WTC11 (cell line): ENCODE measurements around the gene VMAC. TPM values are rescaled to one million over a fixed set of nuclear protein-coding genes. Genes with fewer than 3 reads are reported as not detected.

ENCODE experiments used
- ATAC-seq: fragments of 200-7000 bp; cut with Tn5 transposase; 2 replicates; pipeline ENCODE4 v1.10.0; 2021; ENCODE audit warnings: mild to moderate bottlenecking, moderate library complexity
- CTCF ChIA-PET: fragments of 300-600 bp; sonication (Branson Sonifier 250); formaldehyde crosslinking; loops from one replicate; lab custom pipeline; 2021; ENCODE audit warnings: antibody characterized with exemption; lab: Charles Lee
- POLR2A ChIA-PET: fragments of 350-600 bp; sonication (Branson Sonifier 250); formaldehyde crosslinking; loops from one replicate; lab custom pipeline; 2021; ENCODE audit warnings: antibody characterized with exemption; lab: Charles Lee
- DNase-seq: peaks from one replicate; pipeline ENCODE4 v3.0.0; 2021; ENCODE audit warnings: low spot score
- H3K27ac Mint-ChIP-seq: 2 replicates; pipeline ENCODE4 v1.8.0; 2021; ENCODE audit warnings: mixed read lengths
- H3K27me3 Mint-ChIP-seq: 2 replicates; pipeline ENCODE4 v1.8.0; 2021; ENCODE audit warnings: low read depth, mild to moderate bottlenecking, moderate library complexity, mixed read lengths
- H3K36me3 Mint-ChIP-seq: 2 replicates; pipeline ENCODE4 v1.8.0; 2021; ENCODE audit warnings: mixed read lengths
- H3K4me1 Mint-ChIP-seq: 2 replicates; pipeline ENCODE4 v1.8.0; 2022; ENCODE audit warnings: mixed read lengths
- H3K4me3 Mint-ChIP-seq: 2 replicates; pipeline ENCODE4 v1.8.0; 2021; ENCODE audit warnings: mild to moderate bottlenecking, moderate library complexity, mixed read lengths
- H3K9me3 Mint-ChIP-seq: 2 replicates; pipeline ENCODE4 v1.8.0; 2021; ENCODE audit warnings: mixed read lengths
- EMX1 ChIP-seq: fragments of 250-450 bp; sonication (Bioruptor Pico); IDR thresholded peaks from 2 replicates; pipeline ENCODE4 v1.8.0; 2021; ENCODE audit warnings: mild to moderate bottlenecking
- GABPB1 ChIP-seq: sonication (generic); formaldehyde crosslinking; IDR thresholded peaks from 2 replicates; pipeline ENCODE4 v1.8.1; 2023; ENCODE audit warnings: mild to moderate bottlenecking, missing genetic modification reagents
- GTF2I ChIP-seq: fragments of 250-450 bp; sonication (Bioruptor Pico); conservative IDR thresholded peaks from 2 replicates; pipeline ENCODE4 v1.4.0; 2021; ENCODE audit warnings: mild to moderate bottlenecking
- KAT7 ChIP-seq: sonication (generic); formaldehyde crosslinking; IDR thresholded peaks from 2 replicates; pipeline ENCODE4 v1.8.1; 2023; ENCODE audit warnings: missing genetic modification reagents, mild to moderate bottlenecking, borderline replicate concordance
- NFYB ChIP-seq: sonication (generic); formaldehyde crosslinking; conservative IDR thresholded peaks from 2 replicates; pipeline ENCODE4 v1.8.0; 2022; ENCODE audit warnings: low read depth, missing genetic modification reagents
- NR1H2 ChIP-seq: sonication (generic); formaldehyde crosslinking; IDR thresholded peaks from 2 replicates; pipeline ENCODE4 v1.9.0; 2021; ENCODE audit warnings: mild to moderate bottlenecking, moderate library complexity, missing genetic modification reagents
- SMAD4 ChIP-seq: sonication (generic); formaldehyde crosslinking; IDR thresholded peaks from 2 replicates; pipeline ENCODE4 v1.8.0; 2022; ENCODE audit warnings: mild to moderate bottlenecking, missing genetic modification reagents
- TP53 ChIP-seq: sonication (generic); formaldehyde crosslinking; IDR thresholded peaks from 2 replicates; pipeline ENCODE4 v1.8.1; 2023; ENCODE audit warnings: mild to moderate bottlenecking, missing genetic modification reagents
- ZNF121 ChIP-seq: sonication (generic); formaldehyde crosslinking; IDR thresholded peaks from 2 replicates; pipeline ENCODE4 v1.8.0; 2023; ENCODE audit warnings: missing genetic modification reagents
- total RNA-seq: library from RNA; stranded (reverse); gene quantifications from 3 replicates; pipeline ENCODE4 v1.2.3, GENCODE V29; 2021
- TF ChIP-seq, protein P1 (sequence below): sonication (generic); formaldehyde crosslinking; conservative IDR thresholded peaks from 2 replicates; pipeline ENCODE4 v1.8.1; 2022; ENCODE audit warnings: mild to moderate bottlenecking, missing genetic modification reagents
- TF ChIP-seq, protein P2 (sequence below): sonication (generic); formaldehyde crosslinking; IDR thresholded peaks from 2 replicates; pipeline ENCODE4 v1.8.0; 2022; ENCODE audit warnings: mild to moderate bottlenecking, missing genetic modification reagents
- TF ChIP-seq, protein P3 (sequence below): sonication (generic); formaldehyde crosslinking; IDR thresholded peaks from 2 replicates; pipeline ENCODE4 v1.8.0; 2022; ENCODE audit warnings: mild to moderate bottlenecking, missing genetic modification reagents
- TF ChIP-seq, protein P4 (sequence below): fragments of 250-450 bp; sonication (Bioruptor Pico); IDR thresholded peaks from 2 replicates; pipeline ENCODE4 v1.9.0; 2021; ENCODE audit warnings: mild to moderate bottlenecking
- TF ChIP-seq, protein P5 (sequence below): fragments of 250-450 bp; sonication (Bioruptor Pico); IDR thresholded peaks from 2 replicates; pipeline ENCODE4 v1.9.0; 2021; ENCODE audit warnings: moderate library complexity, mild to moderate bottlenecking, inconsistent platforms, borderline replicate concordance
- TF ChIP-seq, protein P6 (sequence below): sonication (generic); formaldehyde crosslinking; IDR thresholded peaks from 2 replicates; pipeline ENCODE4 v1.8.1; 2022; ENCODE audit warnings: mild to moderate bottlenecking, missing genetic modification reagents, moderate library complexity, borderline replicate concordance
- TF ChIP-seq, protein P7 (sequence below): sonication (generic); formaldehyde crosslinking; IDR thresholded peaks from 2 replicates; pipeline ENCODE4 v1.8.0; 2022; ENCODE audit warnings: mild to moderate bottlenecking, missing genetic modification reagents
- TF ChIP-seq, protein P8 (sequence below): sonication (generic); formaldehyde crosslinking; IDR thresholded peaks from 2 replicates; pipeline ENCODE4 v1.8.0; 2023; ENCODE audit warnings: missing genetic modification reagents, mild to moderate bottlenecking, borderline replicate concordance

VMAC gene
- total RNA-seq, 1 experiment from 2014 or later, result 2.5 TPM

DNA sequence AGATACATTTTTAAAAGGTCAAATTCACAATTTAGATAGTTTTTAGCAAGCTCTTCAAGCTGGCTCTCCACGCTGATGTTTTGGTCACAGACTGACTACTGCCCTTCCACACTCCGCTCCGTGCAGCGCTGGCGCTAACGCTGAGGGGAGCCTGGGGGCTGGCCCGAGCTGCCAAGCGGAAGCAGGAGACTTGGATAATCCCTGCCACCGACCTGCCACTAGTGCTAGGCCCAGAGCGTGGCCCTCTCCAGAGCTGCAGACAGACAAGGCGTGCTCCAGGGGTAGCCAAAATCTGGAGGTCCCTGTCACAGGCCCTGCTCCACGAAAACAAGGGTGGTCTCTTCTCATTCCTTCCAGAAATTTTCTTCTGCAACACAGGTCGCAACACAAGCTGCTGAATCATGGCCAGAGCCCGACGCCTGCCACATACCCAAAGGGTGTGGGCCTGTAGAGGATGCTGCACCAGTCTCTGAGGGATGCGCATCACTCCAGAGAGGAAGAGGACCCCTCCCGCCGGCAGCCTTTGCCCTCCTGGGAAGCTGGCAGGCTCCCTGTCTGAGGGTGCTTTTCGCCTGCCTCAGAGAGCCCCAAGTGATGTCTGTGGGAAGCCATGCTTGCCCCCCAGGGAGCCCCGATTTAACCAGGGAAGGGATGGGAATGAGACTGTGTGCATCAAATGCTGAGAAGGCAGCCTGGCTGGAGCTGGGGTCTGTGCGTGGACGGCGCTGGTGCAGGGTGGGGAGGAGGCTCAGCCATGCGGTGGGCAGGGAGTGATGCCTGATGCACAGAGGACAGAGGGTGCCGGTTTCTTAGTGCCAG, 31.0 kb downstream of the VMAC start:
- CTCF ChIA-PET, result interaction anchor here (0.9 to 2.6 kb wide), 5 partner anchors 11 to 132 kb away, joined by 3 to 12 read pairs (median 7); no protein-coding TSS in a partner anchor
- peaks cover 25% of the 10 kb centered on the region for H3K36me3 Mint-ChIP-seq
- no peak for ATAC-seq

DNA sequence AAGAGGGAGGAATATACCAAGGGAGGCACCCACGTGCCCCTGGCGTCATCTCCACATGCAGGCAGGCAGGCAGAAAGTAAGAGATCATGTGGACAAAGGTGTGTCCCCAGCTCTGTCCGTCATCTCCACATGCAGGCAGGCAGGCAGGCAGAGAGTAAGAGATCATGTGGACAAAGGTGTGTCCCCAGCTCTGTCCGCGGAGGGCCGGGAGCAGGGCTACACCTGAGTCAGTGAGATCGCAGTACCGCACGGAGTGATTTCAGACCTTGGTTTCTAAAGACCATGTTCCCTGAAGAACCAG, 31.6 kb downstream of the VMAC start:
- DNase-seq (no peak), ATAC-seq (no peak)
- Mint-ChIP-seq H3K9me3 (no peaks in the 10 kb centered on the region), H3K36me3 (peaks cover 25% of the 10 kb centered on the region), H3K4me1 (peaks cover 4% of the 10 kb centered on the region; the same call in 1 of the 2 replicates), H3K27ac (no peak overlapping the region), H3K27me3 (no peaks in the 10 kb centered on the region), H3K4me3 (no peak overlapping the region)
- POLR2A ChIA-PET, result no interaction called here
- CTCF ChIA-PET, result interaction anchor here (0.8 to 2.6 kb wide), 6 partner anchors 11 to 132 kb away, joined by 3 to 12 read pairs (median 6); no protein-coding TSS in a partner anchor
- no peak for TF ChIP-seq NR1H2 (CRISPR knock-in tag)
- TF ChIP-seq, protein P1, sequence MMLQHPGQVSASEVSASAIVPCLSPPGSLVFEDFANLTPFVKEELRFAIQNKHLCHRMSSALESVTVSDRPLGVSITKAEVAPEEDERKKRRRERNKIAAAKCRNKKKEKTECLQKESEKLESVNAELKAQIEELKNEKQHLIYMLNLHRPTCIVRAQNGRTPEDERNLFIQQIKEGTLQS (CRISPR knock-in tag), result no peak
- no peak for TF ChIP-seq KAT7 (CRISPR knock-in tag)
- TF ChIP-seq, protein P2, sequence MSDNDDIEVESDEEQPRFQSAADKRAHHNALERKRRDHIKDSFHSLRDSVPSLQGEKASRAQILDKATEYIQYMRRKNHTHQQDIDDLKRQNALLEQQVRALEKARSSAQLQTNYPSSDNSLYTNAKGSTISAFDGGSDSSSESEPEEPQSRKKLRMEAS (CRISPR knock-in tag), result no peak
- no peak for TF ChIP-seq GABPB1 (CRISPR knock-in tag)
- TF ChIP-seq, protein P3, sequence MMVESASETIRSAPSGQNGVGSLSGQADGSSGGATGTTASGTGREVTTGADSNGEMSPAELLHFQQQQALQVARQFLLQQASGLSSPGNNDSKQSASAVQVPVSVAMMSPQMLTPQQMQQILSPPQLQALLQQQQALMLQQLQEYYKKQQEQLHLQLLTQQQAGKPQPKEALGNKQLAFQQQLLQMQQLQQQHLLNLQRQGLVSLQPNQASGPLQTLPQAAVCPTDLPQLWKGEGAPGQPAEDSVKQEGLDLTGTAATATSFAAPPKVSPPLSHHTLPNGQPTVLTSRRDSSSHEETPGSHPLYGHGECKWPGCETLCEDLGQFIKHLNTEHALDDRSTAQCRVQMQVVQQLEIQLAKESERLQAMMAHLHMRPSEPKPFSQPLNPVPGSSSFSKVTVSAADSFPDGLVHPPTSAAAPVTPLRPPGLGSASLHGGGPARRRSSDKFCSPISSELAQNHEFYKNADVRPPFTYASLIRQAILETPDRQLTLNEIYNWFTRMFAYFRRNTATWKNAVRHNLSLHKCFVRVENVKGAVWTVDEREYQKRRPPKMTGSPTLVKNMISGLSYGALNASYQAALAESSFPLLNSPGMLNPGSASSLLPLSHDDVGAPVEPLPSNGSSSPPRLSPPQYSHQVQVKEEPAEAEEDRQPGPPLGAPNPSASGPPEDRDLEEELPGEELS (CRISPR knock-in tag), result no peak
- TF ChIP-seq, protein P4, sequence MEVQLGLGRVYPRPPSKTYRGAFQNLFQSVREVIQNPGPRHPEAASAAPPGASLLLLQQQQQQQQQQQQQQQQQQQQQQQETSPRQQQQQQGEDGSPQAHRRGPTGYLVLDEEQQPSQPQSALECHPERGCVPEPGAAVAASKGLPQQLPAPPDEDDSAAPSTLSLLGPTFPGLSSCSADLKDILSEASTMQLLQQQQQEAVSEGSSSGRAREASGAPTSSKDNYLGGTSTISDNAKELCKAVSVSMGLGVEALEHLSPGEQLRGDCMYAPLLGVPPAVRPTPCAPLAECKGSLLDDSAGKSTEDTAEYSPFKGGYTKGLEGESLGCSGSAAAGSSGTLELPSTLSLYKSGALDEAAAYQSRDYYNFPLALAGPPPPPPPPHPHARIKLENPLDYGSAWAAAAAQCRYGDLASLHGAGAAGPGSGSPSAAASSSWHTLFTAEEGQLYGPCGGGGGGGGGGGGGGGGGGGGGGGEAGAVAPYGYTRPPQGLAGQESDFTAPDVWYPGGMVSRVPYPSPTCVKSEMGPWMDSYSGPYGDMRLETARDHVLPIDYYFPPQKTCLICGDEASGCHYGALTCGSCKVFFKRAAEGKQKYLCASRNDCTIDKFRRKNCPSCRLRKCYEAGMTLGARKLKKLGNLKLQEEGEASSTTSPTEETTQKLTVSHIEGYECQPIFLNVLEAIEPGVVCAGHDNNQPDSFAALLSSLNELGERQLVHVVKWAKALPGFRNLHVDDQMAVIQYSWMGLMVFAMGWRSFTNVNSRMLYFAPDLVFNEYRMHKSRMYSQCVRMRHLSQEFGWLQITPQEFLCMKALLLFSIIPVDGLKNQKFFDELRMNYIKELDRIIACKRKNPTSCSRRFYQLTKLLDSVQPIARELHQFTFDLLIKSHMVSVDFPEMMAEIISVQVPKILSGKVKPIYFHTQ (CRISPR knock-in tag), result no peak
- TF ChIP-seq SMAD4 (CRISPR knock-in tag), result no peak

More for the DNA sequence above, 31.0 kb downstream of the VMAC start:
- Mint-ChIP-seq H3K4me3 (no peak overlapping the region), H3K9me3 (no peaks in the 10 kb centered on the region), H3K27me3 (no peaks in the 10 kb centered on the region), H3K4me1 (peaks cover 4% of the 10 kb centered on the region; the same call in 1 of the 2 replicates), H3K27ac (peak overlapping the region; percentile 60)
- POLR2A ChIA-PET, result no interaction called here
- TF ChIP-seq, protein P5, sequence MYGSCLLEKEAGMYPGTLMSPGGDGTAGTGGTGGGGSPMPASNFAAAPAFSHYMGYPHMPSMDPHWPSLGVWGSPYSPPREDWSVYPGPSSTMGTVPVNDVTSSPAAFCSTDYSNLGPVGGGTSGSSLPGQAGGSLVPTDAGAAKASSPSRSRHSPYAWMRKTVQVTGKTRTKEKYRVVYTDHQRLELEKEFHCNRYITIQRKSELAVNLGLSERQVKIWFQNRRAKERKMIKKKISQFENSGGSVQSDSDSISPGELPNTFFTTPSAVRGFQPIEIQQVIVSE (CRISPR knock-in tag), result no peak
- TF ChIP-seq, protein P6, sequence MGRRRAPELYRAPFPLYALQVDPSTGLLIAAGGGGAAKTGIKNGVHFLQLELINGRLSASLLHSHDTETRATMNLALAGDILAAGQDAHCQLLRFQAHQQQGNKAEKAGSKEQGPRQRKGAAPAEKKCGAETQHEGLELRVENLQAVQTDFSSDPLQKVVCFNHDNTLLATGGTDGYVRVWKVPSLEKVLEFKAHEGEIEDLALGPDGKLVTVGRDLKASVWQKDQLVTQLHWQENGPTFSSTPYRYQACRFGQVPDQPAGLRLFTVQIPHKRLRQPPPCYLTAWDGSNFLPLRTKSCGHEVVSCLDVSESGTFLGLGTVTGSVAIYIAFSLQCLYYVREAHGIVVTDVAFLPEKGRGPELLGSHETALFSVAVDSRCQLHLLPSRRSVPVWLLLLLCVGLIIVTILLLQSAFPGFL (CRISPR knock-in tag), result no peak
- TF ChIP-seq NFYB (CRISPR knock-in tag) (no peak), SMAD4 (CRISPR knock-in tag) (no peak), GTF2I (CRISPR knock-in tag) (no peak), ZNF121 (no peak), TP53 (no peak), EMX1 (CRISPR knock-in tag) (no peak)
- TF ChIP-seq, protein P7, sequence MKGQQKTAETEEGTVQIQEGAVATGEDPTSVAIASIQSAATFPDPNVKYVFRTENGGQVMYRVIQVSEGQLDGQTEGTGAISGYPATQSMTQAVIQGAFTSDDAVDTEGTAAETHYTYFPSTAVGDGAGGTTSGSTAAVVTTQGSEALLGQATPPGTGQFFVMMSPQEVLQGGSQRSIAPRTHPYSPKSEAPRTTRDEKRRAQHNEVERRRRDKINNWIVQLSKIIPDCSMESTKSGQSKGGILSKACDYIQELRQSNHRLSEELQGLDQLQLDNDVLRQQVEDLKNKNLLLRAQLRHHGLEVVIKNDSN (CRISPR knock-in tag), result no peak
- TF ChIP-seq, protein P3 (CRISPR knock-in tag), result no peak
- TF ChIP-seq, protein P8, sequence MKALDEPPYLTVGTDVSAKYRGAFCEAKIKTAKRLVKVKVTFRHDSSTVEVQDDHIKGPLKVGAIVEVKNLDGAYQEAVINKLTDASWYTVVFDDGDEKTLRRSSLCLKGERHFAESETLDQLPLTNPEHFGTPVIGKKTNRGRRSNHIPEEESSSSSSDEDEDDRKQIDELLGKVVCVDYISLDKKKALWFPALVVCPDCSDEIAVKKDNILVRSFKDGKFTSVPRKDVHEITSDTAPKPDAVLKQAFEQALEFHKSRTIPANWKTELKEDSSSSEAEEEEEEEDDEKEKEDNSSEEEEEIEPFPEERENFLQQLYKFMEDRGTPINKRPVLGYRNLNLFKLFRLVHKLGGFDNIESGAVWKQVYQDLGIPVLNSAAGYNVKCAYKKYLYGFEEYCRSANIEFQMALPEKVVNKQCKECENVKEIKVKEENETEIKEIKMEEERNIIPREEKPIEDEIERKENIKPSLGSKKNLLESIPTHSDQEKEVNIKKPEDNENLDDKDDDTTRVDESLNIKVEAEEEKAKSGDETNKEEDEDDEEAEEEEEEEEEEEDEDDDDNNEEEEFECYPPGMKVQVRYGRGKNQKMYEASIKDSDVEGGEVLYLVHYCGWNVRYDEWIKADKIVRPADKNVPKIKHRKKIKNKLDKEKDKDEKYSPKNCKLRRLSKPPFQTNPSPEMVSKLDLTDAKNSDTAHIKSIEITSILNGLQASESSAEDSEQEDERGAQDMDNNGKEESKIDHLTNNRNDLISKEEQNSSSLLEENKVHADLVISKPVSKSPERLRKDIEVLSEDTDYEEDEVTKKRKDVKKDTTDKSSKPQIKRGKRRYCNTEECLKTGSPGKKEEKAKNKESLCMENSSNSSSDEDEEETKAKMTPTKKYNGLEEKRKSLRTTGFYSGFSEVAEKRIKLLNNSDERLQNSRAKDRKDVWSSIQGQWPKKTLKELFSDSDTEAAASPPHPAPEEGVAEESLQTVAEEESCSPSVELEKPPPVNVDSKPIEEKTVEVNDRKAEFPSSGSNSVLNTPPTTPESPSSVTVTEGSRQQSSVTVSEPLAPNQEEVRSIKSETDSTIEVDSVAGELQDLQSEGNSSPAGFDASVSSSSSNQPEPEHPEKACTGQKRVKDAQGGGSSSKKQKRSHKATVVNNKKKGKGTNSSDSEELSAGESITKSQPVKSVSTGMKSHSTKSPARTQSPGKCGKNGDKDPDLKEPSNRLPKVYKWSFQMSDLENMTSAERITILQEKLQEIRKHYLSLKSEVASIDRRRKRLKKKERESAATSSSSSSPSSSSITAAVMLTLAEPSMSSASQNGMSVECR, result no peak
- no peak for DNase-seq
